Measurements from ENCODE around the gene ITGA7.

DNA sequence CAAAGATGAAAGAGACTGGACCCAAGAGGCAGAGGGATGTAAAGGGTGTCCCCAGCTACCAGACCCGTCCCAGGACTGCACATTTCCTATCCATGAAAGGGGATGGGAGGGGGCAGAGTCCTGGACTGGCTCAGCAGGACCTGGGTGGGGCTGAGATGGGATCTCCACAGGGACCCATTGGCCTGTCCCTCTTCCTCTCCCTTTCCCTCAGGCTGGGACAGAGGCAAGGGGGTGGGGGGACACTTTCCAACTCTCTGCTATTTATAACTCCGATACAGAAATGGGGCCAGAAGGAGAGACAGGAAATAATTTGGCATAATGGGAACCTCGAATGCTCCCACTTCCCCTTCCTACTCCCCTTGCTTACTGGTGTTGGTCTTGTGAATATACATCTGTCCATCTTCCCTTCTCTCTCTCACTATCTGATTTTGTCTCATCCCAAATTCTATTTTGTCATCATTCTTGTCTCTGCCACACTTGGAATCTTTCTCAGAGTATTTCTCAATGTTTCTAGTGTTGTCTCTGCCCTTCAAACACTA is 1.1 kb upstream of the ITGA7 start:
- TF ChIP-seq, protein P1, sequence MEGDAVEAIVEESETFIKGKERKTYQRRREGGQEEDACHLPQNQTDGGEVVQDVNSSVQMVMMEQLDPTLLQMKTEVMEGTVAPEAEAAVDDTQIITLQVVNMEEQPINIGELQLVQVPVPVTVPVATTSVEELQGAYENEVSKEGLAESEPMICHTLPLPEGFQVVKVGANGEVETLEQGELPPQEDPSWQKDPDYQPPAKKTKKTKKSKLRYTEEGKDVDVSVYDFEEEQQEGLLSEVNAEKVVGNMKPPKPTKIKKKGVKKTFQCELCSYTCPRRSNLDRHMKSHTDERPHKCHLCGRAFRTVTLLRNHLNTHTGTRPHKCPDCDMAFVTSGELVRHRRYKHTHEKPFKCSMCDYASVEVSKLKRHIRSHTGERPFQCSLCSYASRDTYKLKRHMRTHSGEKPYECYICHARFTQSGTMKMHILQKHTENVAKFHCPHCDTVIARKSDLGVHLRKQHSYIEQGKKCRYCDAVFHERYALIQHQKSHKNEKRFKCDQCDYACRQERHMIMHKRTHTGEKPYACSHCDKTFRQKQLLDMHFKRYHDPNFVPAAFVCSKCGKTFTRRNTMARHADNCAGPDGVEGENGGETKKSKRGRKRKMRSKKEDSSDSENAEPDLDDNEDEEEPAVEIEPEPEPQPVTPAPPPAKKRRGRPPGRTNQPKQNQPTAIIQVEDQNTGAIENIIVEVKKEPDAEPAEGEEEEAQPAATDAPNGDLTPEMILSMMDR (IDR thresholded peaks at IDR 0.05) = no peak
- TF ChIP-seq FOXJ3 (CRISPR knock-in tag; IDR thresholded peaks at IDR 0.05; ENCODE audit: borderline replicate concordance) = no peak
- TF ChIP-seq ZNF263 (CRISPR knock-in tag; IDR thresholded peaks at IDR 0.05; ENCODE audit: low read depth) = no peak
- TF ChIP-seq TP53 (CRISPR knock-in tag; IDR thresholded peaks at IDR 0.05) = no peak
- TF ChIP-seq NFE2L1 (CRISPR knock-in tag; IDR thresholded peaks at IDR 0.05) = no peak
- no peak for TF ChIP-seq KAT7 (CRISPR knock-in tag; IDR thresholded peaks at IDR 0.05; ENCODE audit: borderline replicate concordance)
